ENCODE measurements around the gene RNF34. TPM values are rescaled to one million over a fixed set of nuclear protein-coding genes. Genes with fewer than 3 reads are reported as not detected.

Gene RNF34, protein sequence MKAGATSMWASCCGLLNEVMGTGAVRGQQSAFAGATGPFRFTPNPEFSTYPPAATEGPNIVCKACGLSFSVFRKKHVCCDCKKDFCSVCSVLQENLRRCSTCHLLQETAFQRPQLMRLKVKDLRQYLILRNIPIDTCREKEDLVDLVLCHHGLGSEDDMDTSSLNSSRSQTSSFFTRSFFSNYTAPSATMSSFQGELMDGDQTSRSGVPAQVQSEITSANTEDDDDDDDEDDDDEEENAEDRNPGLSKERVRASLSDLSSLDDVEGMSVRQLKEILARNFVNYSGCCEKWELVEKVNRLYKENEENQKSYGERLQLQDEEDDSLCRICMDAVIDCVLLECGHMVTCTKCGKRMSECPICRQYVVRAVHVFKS
- 10 to 100 TPM; 71.8 to 94.5 (median 80.8) TPM for total RNA-seq
- 74.9 TPM for total RNA-seq (2013)
- 38.9 to 109 (median 77.1) reads per million in 29 experiments for total RNA-seq

- H3K36me3 Mint-ChIP-seq: peaks cover 8% of the 10 kb centered on the region
- H3K36me3 ChIP-seq (ENCODE audit: control insufficient read depth in 2 of 2, extremely low read depth in 1 of 2, insufficient read depth in 1 of 2, low read length in 1 of 2): peaks cover 0 to 12% of the 10 kb centered on the region in 2 donors
- no peaks in the 10 kb centered on the region for H3K27me3 Mint-ChIP-seq
- no peaks in the 10 kb centered on the region for H3K27me3 ChIP-seq (replicated peaks in 1 of 2; ENCODE audit: control insufficient read depth in 2 of 2, extremely low read depth in 1 of 2, insufficient read depth in 2 of 2, low read length in 1 of 2)
- DNase-seq: peak; percentile 94 to 99 (median 98)
- H3K27ac ChIP-seq (ENCODE audit: low read length): peak within 1 kb of the TSS; percentile 82
- H3K9me3 Mint-ChIP-seq: no peaks in the 10 kb centered on the region
- peak within 1 kb of the TSS; percentile 87 to 90 (median 89) for H3K4me3 Mint-ChIP-seq
- H3K9me3 ChIP-seq: no peaks in the 10 kb centered on the region
- H3K4me3 ChIP-seq (ENCODE audit: control insufficient read depth in 1 of 2, extremely low read depth in 1 of 2, low read length in 1 of 2): peak within 1 kb of the TSS; percentile 81
- ChIA-PET POLR2A (interaction anchor here (0.5 to 1.5 kb wide), 3 partner anchors 8 to 397 kb away, joined by 5 to 10 read pairs (median 8); no protein-coding TSS in a partner anchor), CTCF (interaction anchor here (0.6 to 1.8 kb wide), 3 partner anchors 48 to 811 kb away, joined by 3 to 8 read pairs (median 3); partner anchors contain the start of gene ANAPC5 (in 1 of the 2))
- H3K4me1 ChIP-seq (ENCODE audit: control insufficient read depth in 1 of 2, extremely low read depth in 1 of 2, insufficient read depth in 2 of 2, low read length in 2 of 2): peaks cover 15 to 24% of the 10 kb centered on the region in 2 experiments
- ATAC-seq (replicated peaks in 1 of 4): peak; percentile 91 to 93 (median 92)
- H3K4me1 Mint-ChIP-seq: peaks cover 41 to 53% (median 49%) of the 10 kb centered on the region in 3 donors
- peak within 1 kb of the TSS; percentile 94 to 96 for H3K27ac Mint-ChIP-seq
- 0% methylated on average over 56 of the region's 77 CpGs for whole genome bisulfite sequencing (ENCODE audit: insufficient coverage)
Observed at GRCh38 chr12:121399391-121400331, at the start of gene RNF34. Gene RNF34 (plus strand): TSS chr12:121400118. CDS start chr12:121400213, 95 bp downstream.

GRCh38 chr12:121351820-121352681 lies 47.9 kb upstream of the RNF34 start, which contains the start of gene ANAPC5:
Gene ANAPC5 (minus strand): TSS chr12:121352411. CDS start chr12:121352340, 71 bp downstream.
- whole genome bisulfite sequencing (ENCODE audit: insufficient coverage): under 1% methylated on average over 41 of the region's 49 CpGs
- Mint-ChIP-seq H3K4me3 (peak within 1 kb of the TSS; percentile 94 to 98 (median 95)), H3K36me3 (peaks cover 6% of the 10 kb centered on the region), H3K4me1 (peaks cover 36 to 47% (median 45%) of the 10 kb centered on the region in 3 donors), H3K27me3 (no peaks in the 10 kb centered on the region), H3K9me3 (no peaks in the 10 kb centered on the region), H3K27ac (peak within 1 kb of the TSS; percentile 98)
- H3K9me3 ChIP-seq: no peaks in the 10 kb centered on the region
- H3K27ac ChIP-seq (ENCODE audit: low read length): peak within 1 kb of the TSS; percentile 55
- H3K4me3 ChIP-seq (ENCODE audit: control insufficient read depth in 1 of 2, extremely low read depth in 1 of 2, low read length in 1 of 2): peak within 1 kb of the TSS; percentile 84 to 98
- ChIA-PET CTCF (interaction anchor here (0.6 to 1.8 kb wide), 9 partner anchors 15 to 904 kb away, joined by 3 to 8 read pairs (median 4); partner anchors contain the start of gene RNF34 (in 1 of the 2)), POLR2A (interaction anchor here (0.5 to 1.8 kb wide), 9 partner anchors 49 to 912 kb away, joined by 3 to 6 read pairs (median 4); no protein-coding TSS in a partner anchor)
- DNase-seq (peak; percentile 76 to 95 (median 89)), ATAC-seq (replicated peaks in 1 of 4) (peak; percentile 98 to 99 (median 99))
- H3K27me3 ChIP-seq (replicated peaks in 1 of 2; ENCODE audit: control insufficient read depth in 2 of 2, extremely low read depth in 1 of 2, insufficient read depth in 2 of 2, low read length in 1 of 2): no peaks in the 10 kb centered on the region
- H3K36me3 ChIP-seq (ENCODE audit: control insufficient read depth in 2 of 2, extremely low read depth in 1 of 2, insufficient read depth in 1 of 2, low read length in 1 of 2): peaks cover 0 to 8% of the 10 kb centered on the region in 2 donors
- H3K4me1 ChIP-seq (ENCODE audit: control insufficient read depth in 1 of 2, extremely low read depth in 1 of 2, insufficient read depth in 2 of 2, low read length in 2 of 2): peaks cover 11 to 35% of the 10 kb centered on the region in 2 experiments

- peak overlapping the region; percentile 84 to 98 for H3K4me3 ChIP-seq (ENCODE audit: control insufficient read depth in 1 of 2, extremely low read depth in 1 of 2, low read length in 1 of 2)
- peaks cover 34 to 45% (median 41%) of the 10 kb centered on the region in 3 donors for H3K4me1 Mint-ChIP-seq
- CTCF ChIA-PET: interaction anchor here in 1 of 2 donors (0.6 to 1.8 kb wide), 3 partner anchors 48 to 111 kb away, joined by 3 to 8 read pairs (median 6); partner anchors contain the start of gene RNF34
Observed at GRCh38 chr12:121352682-121353018, 47.3 kb upstream of the RNF34 start.

DNA sequence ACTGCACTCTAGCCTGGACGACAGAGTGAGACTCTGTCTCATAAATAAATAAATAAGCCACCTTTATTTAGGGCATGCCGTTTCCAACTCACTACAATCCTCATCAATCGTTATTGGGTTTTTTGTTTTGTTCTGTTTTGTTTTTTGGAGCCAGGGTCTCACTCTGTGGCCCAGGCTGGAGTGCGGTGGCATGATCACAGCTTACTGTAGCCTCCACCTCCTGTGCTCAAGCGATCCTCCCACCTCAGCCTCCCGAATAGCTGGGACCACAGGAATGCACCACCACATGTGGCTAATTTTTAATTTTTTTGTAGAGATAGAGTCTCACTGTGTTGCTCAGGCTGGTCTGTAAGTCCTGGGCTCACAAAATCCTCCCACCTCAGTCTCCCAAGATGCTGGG lies 44.1 kb upstream of the RNF34 start:
- Histone ChIP-seq H3K36me3 (ENCODE audit: control insufficient read depth in 2 of 2, extremely low read depth in 1 of 2, insufficient read depth in 1 of 2, low read length in 1 of 2) (no peaks in the 10 kb centered on the region), H3K4me3 (ENCODE audit: control insufficient read depth in 1 of 2, extremely low read depth in 1 of 2, low read length in 1 of 2) (no peak overlapping the region), H3K4me1 (ENCODE audit: control insufficient read depth in 1 of 2, extremely low read depth in 1 of 2, insufficient read depth in 2 of 2, low read length in 2 of 2) (peaks cover 6 to 14% of the 10 kb centered on the region in 2 experiments), H3K27me3 (replicated peaks in 1 of 2; ENCODE audit: control insufficient read depth in 2 of 2, extremely low read depth in 1 of 2, insufficient read depth in 2 of 2, low read length in 1 of 2) (no peaks in the 10 kb centered on the region), H3K27ac (ENCODE audit: low read length) (no peak overlapping the region), H3K9me3 (no peaks in the 10 kb centered on the region)
- Mint-ChIP-seq H3K4me1 (peaks cover 15 to 22% (median 20%) of the 10 kb centered on the region in 3 donors), H3K4me3 (no peak overlapping the region), H3K27ac (no peak overlapping the region), H3K9me3 (no peaks in the 10 kb centered on the region), H3K36me3 (no peaks in the 10 kb centered on the region), H3K27me3 (no peaks in the 10 kb centered on the region)
- no CpG with 5 or more reads among the region's 6 CpGs for WGBS (ENCODE audit: insufficient coverage)
- ChIA-PET CTCF (interaction anchor here in 1 of 2 donors (0.6 kb wide), 1 partner anchor 21 kb away, joined by 3 read pairs; no protein-coding TSS in a partner anchor), POLR2A (interaction anchor here in 1 of 2 donors (0.5 kb wide), 1 partner anchor 46 kb away, joined by 3 read pairs; no protein-coding TSS in a partner anchor)
- DNase-seq (no peak), ATAC-seq (replicated peaks in 1 of 4) (no peak)

More at GRCh38 chr12:121352682-121353018, 47.3 kb upstream of the RNF34 start:
- Histone ChIP-seq H3K27ac (ENCODE audit: low read length) (peak overlapping the region; percentile 55), H3K36me3 (ENCODE audit: control insufficient read depth in 2 of 2, extremely low read depth in 1 of 2, insufficient read depth in 1 of 2, low read length in 1 of 2) (peaks cover 0 to 2% of the 10 kb centered on the region in 2 donors), H3K4me1 (ENCODE audit: control insufficient read depth in 1 of 2, extremely low read depth in 1 of 2, insufficient read depth in 2 of 2, low read length in 2 of 2) (peaks cover 11 to 35% of the 10 kb centered on the region in 2 experiments), H3K9me3 (no peaks in the 10 kb centered on the region), H3K27me3 (replicated peaks in 1 of 2; ENCODE audit: control insufficient read depth in 2 of 2, extremely low read depth in 1 of 2, insufficient read depth in 2 of 2, low read length in 1 of 2) (no peaks in the 10 kb centered on the region)
- peak in 1 of 4 experiments; percentile 30 for ATAC-seq (replicated peaks in 1 of 4)
- POLR2A ChIA-PET: interaction anchor here (0.6 to 1.8 kb wide), 2 partner anchors 48 to 749 kb away, joined by 5 to 6 read pairs; no protein-coding TSS in a partner anchor
- H3K9me3 Mint-ChIP-seq: no peaks in the 10 kb centered on the region
- peak overlapping the region; percentile 94 to 98 (median 95) for H3K4me3 Mint-ChIP-seq
- peak overlapping the region; percentile 98 for H3K27ac Mint-ChIP-seq
- no peaks in the 10 kb centered on the region for H3K27me3 Mint-ChIP-seq
- peaks cover 2% of the 10 kb centered on the region for H3K36me3 Mint-ChIP-seq
- DNase-seq: no peak
- WGBS (ENCODE audit: insufficient coverage): 0% methylated on average over 5 of the region's 12 CpGs

DNA sequence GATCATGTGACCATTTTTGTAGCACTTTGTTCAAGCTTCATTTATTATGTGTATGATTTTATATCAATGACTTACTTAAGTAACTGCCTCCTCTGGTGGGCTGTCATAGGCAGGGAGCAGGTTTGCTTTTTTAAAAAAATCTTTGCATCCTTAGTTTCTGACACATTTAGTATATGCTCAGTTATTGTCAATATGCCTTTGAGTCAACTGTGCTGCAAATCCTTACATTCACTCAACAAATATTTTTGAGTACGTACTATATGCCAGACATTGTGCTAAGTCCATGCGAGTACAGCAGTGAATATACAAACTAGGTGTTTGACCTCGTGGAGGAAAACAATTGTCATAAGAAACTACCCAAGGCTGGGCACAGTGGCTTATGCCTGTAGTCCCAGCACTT lies 43.3 kb upstream of the RNF34 start:
- Mint-ChIP-seq H3K27ac (no peak overlapping the region), H3K4me3 (no peak overlapping the region), H3K27me3 (no peaks in the 10 kb centered on the region), H3K36me3 (no peaks in the 10 kb centered on the region), H3K9me3 (no peaks in the 10 kb centered on the region), H3K4me1 (peaks cover 15 to 18% (median 16%) of the 10 kb centered on the region in 3 donors)
- ATAC-seq (replicated peaks in 1 of 4): no peak
- H3K27ac ChIP-seq (ENCODE audit: low read length): no peak overlapping the region
- H3K36me3 ChIP-seq (ENCODE audit: control insufficient read depth in 2 of 2, extremely low read depth in 1 of 2, insufficient read depth in 1 of 2, low read length in 1 of 2): no peaks in the 10 kb centered on the region
- CTCF ChIA-PET: no interaction called here
- DNase-seq: no peak
- H3K9me3 ChIP-seq: no peaks in the 10 kb centered on the region
- POLR2A ChIA-PET: interaction anchor here in 1 of 2 donors (0.5 kb wide), 1 partner anchor 45 kb away, joined by 3 read pairs; no protein-coding TSS in a partner anchor
- peaks cover 0 to 4% of the 10 kb centered on the region in 2 experiments for H3K27me3 ChIP-seq (replicated peaks in 1 of 2; ENCODE audit: control insufficient read depth in 2 of 2, extremely low read depth in 1 of 2, insufficient read depth in 2 of 2, low read length in 1 of 2)
- WGBS (ENCODE audit: insufficient coverage): 63% methylated on average over 1 of the region's 3 CpGs
- no peak overlapping the region for H3K4me3 ChIP-seq (ENCODE audit: control insufficient read depth in 1 of 2, extremely low read depth in 1 of 2, low read length in 1 of 2)
- peaks cover 2 to 6% of the 10 kb centered on the region in 2 experiments for H3K4me1 ChIP-seq (ENCODE audit: control insufficient read depth in 1 of 2, extremely low read depth in 1 of 2, insufficient read depth in 2 of 2, low read length in 2 of 2)
